ENCODE results near the gene FRS3. TPM values are rescaled to one million over a fixed set of nuclear protein-coding genes. Genes with fewer than 3 reads are reported as not detected.
"Not testable (repeated sequence)": the region's sequence is repeated elsewhere in the genome, so short reads cannot be mapped to it uniquely, and the experiment has no call there.

The FRS3 gene
- total RNA-seq, 1 donor from 2014 or later, result 3.1 TPM

- H3K9ac ChIP-seq (ENCODE audit: low read length), result no peak overlapping the region
- no peak overlapping the region for H3K4me3 ChIP-seq (ENCODE audit: insufficient read depth, low read depth, low read length)
- no peak for FAIRE-seq
- no peak for DNase-seq (ENCODE audit: low read depth)
- no peak overlapping the region for H3K27ac Mint-ChIP-seq (ENCODE audit: unreplicated experiment)
- H3K4me1 ChIP-seq (ENCODE audit: insufficient read depth, low read length), result no peaks in the 10 kb centered on the region
- no peaks in the 10 kb centered on the region for H3K27me3 Mint-ChIP-seq (ENCODE audit: low read depth, unreplicated experiment)
- H2AFZ ChIP-seq (ENCODE audit: low read depth, low read length), result no peak overlapping the region
- H4K20me1 ChIP-seq (ENCODE audit: insufficient read depth, low read length), result no peaks in the 10 kb centered on the region
- H3K27me3 ChIP-seq (ENCODE audit: insufficient read depth, low read length), result no peaks in the 10 kb centered on the region
- TF ChIP-seq EZH2 (IDR thresholded peaks at IDR 0.05; ENCODE audit: insufficient read depth, low read length), result no peak
- no peak for TF ChIP-seq CTCF (IDR thresholded peaks at IDR 0.05; ENCODE audit: insufficient read depth, low read depth, low read length)
- peaks cover 14% of the 10 kb centered on the region for H3K4me1 Mint-ChIP-seq (ENCODE audit: low read depth, unreplicated experiment)
- H3K9me3 Mint-ChIP-seq (ENCODE audit: unreplicated experiment), result no peaks in the 10 kb centered on the region
- no peak overlapping the region for H3K27ac ChIP-seq (ENCODE audit: low read depth, low read length)
- H3K9me3 ChIP-seq (ENCODE audit: insufficient read depth, low read depth, low read length), result no peaks in the 10 kb centered on the region
- peaks cover 5% of the 10 kb centered on the region for H3K36me3 Mint-ChIP-seq (ENCODE audit: low read depth, unreplicated experiment)
- H3K4me3 Mint-ChIP-seq (ENCODE audit: unreplicated experiment), result no peak overlapping the region
- no peak overlapping the region for H3K4me2 ChIP-seq (ENCODE audit: low read length)
- H3K36me3 ChIP-seq (ENCODE audit: insufficient read depth, low read length), result no peaks in the 10 kb centered on the region
- no peaks in the 10 kb centered on the region for H3K79me2 ChIP-seq (ENCODE audit: insufficient read depth, low read length)
Observed at GRCh38 chr6:41814629-41815028, 34.9 kb upstream of the FRS3 start.

- no peaks in the 10 kb centered on the region for H3K36me3 ChIP-seq (ENCODE audit: insufficient read depth, low read length)
- H3K9me3 Mint-ChIP-seq (ENCODE audit: unreplicated experiment), result no peaks in the 10 kb centered on the region
- no peak for TF ChIP-seq EZH2 (IDR thresholded peaks at IDR 0.05; ENCODE audit: insufficient read depth, low read length)
- TF ChIP-seq CTCF (IDR thresholded peaks at IDR 0.05; ENCODE audit: insufficient read depth, low read depth, low read length), result no peak
- H3K4me1 Mint-ChIP-seq (ENCODE audit: low read depth, unreplicated experiment), result peaks cover 14% of the 10 kb centered on the region
- DNase-seq (ENCODE audit: low read depth), result no peak
- H3K4me1 ChIP-seq (ENCODE audit: insufficient read depth, low read length), result no peaks in the 10 kb centered on the region
- no peak overlapping the region for H3K4me3 ChIP-seq (ENCODE audit: insufficient read depth, low read depth, low read length)
- H3K27me3 ChIP-seq (ENCODE audit: insufficient read depth, low read length), result no peaks in the 10 kb centered on the region
- no peaks in the 10 kb centered on the region for H3K79me2 ChIP-seq (ENCODE audit: insufficient read depth, low read length)
- H4K20me1 ChIP-seq (ENCODE audit: insufficient read depth, low read length), result no peaks in the 10 kb centered on the region
- H3K9me3 ChIP-seq (ENCODE audit: insufficient read depth, low read depth, low read length), result no peaks in the 10 kb centered on the region
- H3K27ac Mint-ChIP-seq (ENCODE audit: unreplicated experiment), result no peak overlapping the region
- no peak overlapping the region for H3K9ac ChIP-seq (ENCODE audit: low read length)
- no peak overlapping the region for H3K4me2 ChIP-seq (ENCODE audit: low read length)
- H2AFZ ChIP-seq (ENCODE audit: low read depth, low read length), result no peak overlapping the region
- H3K36me3 Mint-ChIP-seq (ENCODE audit: low read depth, unreplicated experiment), result peaks cover 5% of the 10 kb centered on the region
- no peak overlapping the region for H3K27ac ChIP-seq (ENCODE audit: low read depth, low read length)
- H3K4me3 Mint-ChIP-seq (ENCODE audit: unreplicated experiment), result no peak overlapping the region
- no peaks in the 10 kb centered on the region for H3K27me3 Mint-ChIP-seq (ENCODE audit: low read depth, unreplicated experiment)
- no peak for FAIRE-seq
Observed at GRCh38 chr6:41813956-41814355, 34.3 kb upstream of the FRS3 start.

- no peaks in the 10 kb centered on the region for H3K79me2 ChIP-seq (ENCODE audit: insufficient read depth, low read length)
- H3K9ac ChIP-seq (ENCODE audit: low read length), result no peak overlapping the region
- Mint-ChIP-seq H3K9me3 (ENCODE audit: unreplicated experiment) (no peaks in the 10 kb centered on the region), H3K4me3 (ENCODE audit: unreplicated experiment) (no peak overlapping the region), H3K27ac (ENCODE audit: unreplicated experiment) (no peak overlapping the region), H3K36me3 (ENCODE audit: low read depth, unreplicated experiment) (peaks cover 5% of the 10 kb centered on the region), H3K27me3 (ENCODE audit: low read depth, unreplicated experiment) (no peaks in the 10 kb centered on the region), H3K4me1 (ENCODE audit: low read depth, unreplicated experiment) (peaks cover 14% of the 10 kb centered on the region)
- no peak for FAIRE-seq
- H3K9me3 ChIP-seq (ENCODE audit: insufficient read depth, low read depth, low read length), result no peaks in the 10 kb centered on the region
- DNase-seq (ENCODE audit: low read depth), result no peak
- no peak overlapping the region for H2AFZ ChIP-seq (ENCODE audit: low read depth, low read length)
- no peak overlapping the region for H3K4me3 ChIP-seq (ENCODE audit: insufficient read depth, low read depth, low read length)
- TF ChIP-seq EZH2 (IDR thresholded peaks at IDR 0.05; ENCODE audit: insufficient read depth, low read length) (no peak), CTCF (IDR thresholded peaks at IDR 0.05; ENCODE audit: insufficient read depth, low read depth, low read length) (no peak)
- no peaks in the 10 kb centered on the region for H3K36me3 ChIP-seq (ENCODE audit: insufficient read depth, low read length)
- no peaks in the 10 kb centered on the region for H3K4me1 ChIP-seq (ENCODE audit: insufficient read depth, low read length)
- H3K4me2 ChIP-seq (ENCODE audit: low read length), result no peak overlapping the region
- no peaks in the 10 kb centered on the region for H3K27me3 ChIP-seq (ENCODE audit: insufficient read depth, low read length)
- H3K27ac ChIP-seq (ENCODE audit: low read depth, low read length), result no peak overlapping the region
- H4K20me1 ChIP-seq (ENCODE audit: insufficient read depth, low read length), result no peaks in the 10 kb centered on the region
Observed at GRCh38 chr6:41813469-41813868, 33.8 kb upstream of the FRS3 start.

- not testable (repeated sequence) for H3K27me3 ChIP-seq (ENCODE audit: insufficient read depth, low read length); H3K36me3 ChIP-seq (ENCODE audit: insufficient read depth, low read length); H2AFZ ChIP-seq (ENCODE audit: low read depth, low read length); H3K4me3 ChIP-seq (ENCODE audit: insufficient read depth, low read depth, low read length); H3K27me3 Mint-ChIP-seq (ENCODE audit: low read depth, unreplicated experiment); H3K4me1 ChIP-seq (ENCODE audit: insufficient read depth, low read length); H3K27ac Mint-ChIP-seq (ENCODE audit: unreplicated experiment); H3K36me3 Mint-ChIP-seq (ENCODE audit: low read depth, unreplicated experiment); H3K27ac ChIP-seq (ENCODE audit: low read depth, low read length); H3K9me3 Mint-ChIP-seq (ENCODE audit: unreplicated experiment); H3K79me2 ChIP-seq (ENCODE audit: insufficient read depth, low read length); FAIRE-seq; H4K20me1 ChIP-seq (ENCODE audit: insufficient read depth, low read length); H3K9me3 ChIP-seq (ENCODE audit: insufficient read depth, low read depth, low read length); DNase-seq (ENCODE audit: low read depth); H3K9ac ChIP-seq (ENCODE audit: low read length); H3K4me2 ChIP-seq (ENCODE audit: low read length); H3K4me3 Mint-ChIP-seq (ENCODE audit: unreplicated experiment)
- H3K4me1 Mint-ChIP-seq (ENCODE audit: low read depth, unreplicated experiment), result peaks cover 14% of the 10 kb centered on the region
Observed at GRCh38 chr6:41811946-41812345, 32.2 kb upstream of the FRS3 start.
